AG09319 (cell line): Measurements from ENCODE around the gene CLDN14.

Experiments used
- DNase-seq: peaks from one replicate; pipeline ENCODE4 v3.0.0-alpha.2; 2010; ENCODE audit warnings: low read depth; ENCODE audit errors: extremely low read depth
- CTCF ChIP-seq: IDR thresholded peaks from 2 replicates; pipeline ENCODE4 v1.5.1; 2011; ENCODE audit warnings: low read depth, mild to moderate bottlenecking, inconsistent platforms, low read length, moderate library complexity

Gene CLDN14

GRCh38 chr21:36434144-36434543, 45.8 kb downstream of the CLDN14 start:
- DNase-seq, result no peak
- no peak for TF ChIP-seq CTCF

- no peak for DNase-seq
- TF ChIP-seq CTCF, result no peak
These were observed 46.7 kb downstream of the CLDN14 start for GRCh38 chr21:36433059-36433709.

GRCh38 chr21:36431252-36431651, 48.7 kb downstream of the CLDN14 start:
- TF ChIP-seq CTCF, result no peak
- no peak for DNase-seq

- no peak for DNase-seq
- no peak for TF ChIP-seq CTCF
These were observed 49.1 kb downstream of the CLDN14 start for GRCh38 chr21:36430841-36431240.

GRCh38 chr21:36429947-36430546, 49.9 kb downstream of the CLDN14 start:
- DNase-seq, result peak; percentile 88
- no peak for TF ChIP-seq CTCF

GRCh38 chr21:36428761-36429432, 51.0 kb downstream of the CLDN14 start:
- TF ChIP-seq CTCF, result no peak
- DNase-seq, result no peak

- no peak for TF ChIP-seq CTCF
- DNase-seq, result no peak
These were observed 52.4 kb downstream of the CLDN14 start for GRCh38 chr21:36427502-36427901.
